NB4 (cell line): ENCODE measurements around the gene MYBPC2.
A peak's percentile ranks its signal among the peaks of the same experiment; 100 is the strongest.

Experiments
- DNase-seq: peaks from one replicate; pipeline ENCODE4 v3.0.0; 2010; ENCODE audit warnings: low read depth
- H3K4me3 ChIP-seq: one replicate; pipeline ENCODE4 v1.5.1; 2011; ENCODE audit warnings: mild to moderate bottlenecking, low read depth, low read length, moderate library complexity
- CTCF ChIP-seq: IDR thresholded peaks from one replicate; pipeline ENCODE4 v1.5.1; 2012; ENCODE audit warnings: low read depth, low read length
- MAX ChIP-seq: IDR thresholded peaks from 2 replicates; pipeline ENCODE4 v1.6.1; 2011; ENCODE audit warnings: low read depth, low read length
- MYC ChIP-seq: IDR thresholded peaks from 2 replicates; pipeline ENCODE4 v1.6.1; 2011; ENCODE audit warnings: low read depth, low read length
- POLR2A ChIP-seq: IDR thresholded peaks from 2 replicates; pipeline ENCODE4 v1.6.1; 2011; ENCODE audit warnings: mild to moderate bottlenecking; ENCODE audit not compliant: insufficient read length; ENCODE audit errors: extremely low read depth

MYBPC2 gene

GRCh38 chr19:50476224-50476906 lies 43.7 kb downstream of the MYBPC2 start, which contains the start of the genes EMC10 and GARIN5A:
TSS of gene EMC10 (plus strand) at chr19:50476507. CDS start at chr19:50476545, 38 bp downstream.
TSS of gene GARIN5A (minus strand) at chr19:50476848. CDS start at chr19:50476388, 460 bp downstream.
- peak within 1 kb of the TSS; percentile 44 for H3K4me3 ChIP-seq
- no peak for TF ChIP-seq MAX
- TF ChIP-seq POLR2A = no peak
- TF ChIP-seq CTCF = no peak
- no peak for TF ChIP-seq MYC
- peak; percentile 51 for DNase-seq

- H3K4me3 ChIP-seq = peak overlapping the region; percentile 44
- no peak for DNase-seq
- TF ChIP-seq CTCF = no peak
- no peak for TF ChIP-seq POLR2A
- TF ChIP-seq MYC = no peak
Measured at GRCh38 chr19:50476907-50477238, 44.2 kb downstream of the MYBPC2 start.

GRCh38 chr19:50477751-50478515 lies 45.2 kb downstream of the MYBPC2 start:
- TF ChIP-seq POLR2A (no peak), CTCF (no peak), MYC (no peak), MAX (no peak)
- no peak for DNase-seq
- no peak overlapping the region for H3K4me3 ChIP-seq

GRCh38 chr19:50478901-50479715 lies 46.4 kb downstream of the MYBPC2 start:
- no peak for DNase-seq
- TF ChIP-seq POLR2A = no peak
- TF ChIP-seq MYC = peak; percentile 21; the same call in 1 of the 2 replicates
- TF ChIP-seq MAX = peak; percentile 56
- TF ChIP-seq CTCF = peak; percentile 36
- H3K4me3 ChIP-seq = no peak overlapping the region

- no peak overlapping the region for H3K4me3 ChIP-seq
- DNase-seq = no peak
- TF ChIP-seq CTCF (no peak), POLR2A (no peak), MYC (no peak), MAX (no peak)
Measured at GRCh38 chr19:50479761-50480251, 47.1 kb downstream of the MYBPC2 start.
